HG03520 (cell line): Measurements from ENCODE around the gene CCDC33.

Experiments used
- ATAC-seq: cut with Tn5 transposase; IDR thresholded peaks from one replicate; pipeline ENCODE4 v1.9.1; 2021; ENCODE audit warnings: mild to moderate bottlenecking, moderate library complexity; ENCODE audit not compliant: unreplicated experiment

The CCDC33 gene

DNA sequence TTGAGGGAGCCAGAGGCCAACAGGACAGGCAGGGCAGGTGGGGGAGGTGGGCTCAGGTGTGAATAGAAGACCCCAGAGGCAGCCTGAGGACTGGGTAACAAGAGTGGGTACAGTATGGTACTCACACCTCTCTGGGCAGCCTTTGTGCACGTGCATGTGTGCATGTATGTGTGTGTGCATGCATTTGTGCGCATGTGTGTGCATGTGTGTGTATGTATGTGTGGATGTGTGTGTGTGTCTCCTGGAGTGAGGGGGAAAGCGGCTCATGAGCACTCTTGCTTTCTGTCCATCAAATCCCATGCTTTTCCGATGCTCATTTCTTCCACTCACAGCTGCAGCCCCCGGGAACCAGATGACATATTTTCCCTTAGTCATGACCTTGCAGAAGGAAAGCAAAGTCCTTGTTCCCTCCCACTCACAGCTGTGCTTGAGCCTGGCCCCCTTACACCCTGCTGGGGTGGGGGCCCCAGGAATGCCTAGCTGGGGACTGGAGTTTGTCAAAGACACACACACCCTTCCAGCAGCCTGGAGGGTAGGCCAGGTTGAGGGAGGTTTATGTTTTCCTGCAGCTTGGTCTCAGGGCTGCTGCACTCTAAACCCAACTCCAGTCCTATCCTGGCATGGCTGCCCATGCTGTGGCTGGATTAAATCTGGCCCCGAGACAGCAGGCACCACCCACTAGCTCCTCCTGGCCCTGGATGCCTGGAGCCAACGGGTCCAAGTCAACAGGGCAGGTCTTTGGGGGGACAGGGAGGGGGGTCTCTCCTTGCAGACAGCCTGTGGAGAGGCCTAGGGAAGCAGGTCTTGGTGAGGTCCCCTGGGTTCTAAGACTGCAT lies 22.5 kb downstream of the CCDC33 start:
- no peak for ATAC-seq

DNA sequence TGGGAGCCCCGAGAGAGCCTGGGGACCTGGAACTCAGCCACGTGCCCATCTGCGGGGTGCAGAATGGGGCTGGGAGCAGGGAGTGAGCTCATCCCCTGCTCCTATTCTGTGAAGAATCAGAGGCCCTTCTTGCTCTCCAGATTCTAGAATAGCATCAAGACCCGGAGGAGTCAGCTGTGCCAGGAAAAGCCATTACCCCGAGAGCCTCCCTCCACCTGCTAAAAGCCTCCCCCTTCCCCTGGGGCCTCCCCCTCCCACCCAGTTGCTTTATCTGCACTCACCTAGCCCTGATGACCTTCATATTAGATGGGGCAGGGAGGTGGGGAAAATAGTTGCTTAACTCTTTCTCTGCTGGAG lies 23.1 kb downstream of the CCDC33 start:
- no peak for ATAC-seq

DNA sequence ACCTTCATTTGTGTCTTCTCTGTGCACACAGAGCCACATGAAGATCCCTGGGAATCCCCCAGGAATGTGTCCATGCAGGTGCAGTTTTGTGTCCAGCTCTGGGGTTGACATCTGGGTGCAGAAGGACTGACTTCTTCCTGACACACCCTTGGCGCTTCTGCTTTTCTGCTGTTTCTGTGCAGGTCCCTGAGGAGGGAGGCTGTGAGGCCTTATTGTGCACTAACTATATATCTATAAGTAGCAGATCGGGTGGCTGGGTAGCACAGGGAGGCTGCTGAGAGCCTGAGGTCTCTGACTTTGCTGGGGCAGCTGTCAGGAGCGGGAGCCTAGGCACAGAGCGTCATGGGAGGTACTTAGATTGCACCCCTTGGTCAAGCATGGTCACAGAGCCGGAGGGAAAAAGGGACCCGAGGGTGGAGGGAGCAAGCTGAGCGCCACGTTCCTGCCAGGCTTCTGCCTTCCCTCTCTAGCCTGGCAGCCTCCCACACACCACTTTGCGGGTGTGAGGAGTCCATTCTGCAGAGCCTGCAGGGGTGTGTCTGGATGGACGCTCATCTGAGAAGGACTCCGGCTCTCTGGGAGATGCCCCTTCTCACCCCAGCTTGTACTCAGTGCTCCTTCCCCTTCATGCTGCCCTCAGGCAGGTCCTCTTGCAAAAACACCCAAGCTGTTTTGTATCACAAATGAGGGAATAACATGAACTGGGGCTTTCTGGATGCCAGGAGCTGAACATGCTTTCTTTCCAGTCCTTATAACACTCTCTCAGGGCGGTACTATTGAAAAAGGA lies 23.9 kb downstream of the CCDC33 start:
- ATAC-seq = no peak

DNA sequence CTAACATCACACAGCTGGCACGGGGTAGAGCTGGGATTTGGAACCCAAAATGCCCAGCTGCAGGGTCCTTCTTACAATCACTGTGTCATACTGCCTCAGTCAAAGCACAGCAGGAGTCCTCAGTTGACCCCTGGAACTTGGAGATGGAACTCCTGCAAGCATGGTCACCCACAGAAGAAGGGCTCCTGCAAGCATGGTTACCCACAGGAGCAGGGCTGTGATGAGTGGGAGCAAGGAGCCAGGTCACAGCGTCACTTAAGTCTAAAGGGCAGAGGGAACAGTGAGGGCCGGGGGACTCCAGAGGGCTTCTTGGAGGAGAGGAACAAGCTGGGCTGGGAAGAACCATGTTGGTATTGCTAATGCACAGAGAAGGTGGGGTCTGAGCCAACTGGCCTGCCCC lies 24.9 kb downstream of the CCDC33 start:
- ATAC-seq = no peak

DNA sequence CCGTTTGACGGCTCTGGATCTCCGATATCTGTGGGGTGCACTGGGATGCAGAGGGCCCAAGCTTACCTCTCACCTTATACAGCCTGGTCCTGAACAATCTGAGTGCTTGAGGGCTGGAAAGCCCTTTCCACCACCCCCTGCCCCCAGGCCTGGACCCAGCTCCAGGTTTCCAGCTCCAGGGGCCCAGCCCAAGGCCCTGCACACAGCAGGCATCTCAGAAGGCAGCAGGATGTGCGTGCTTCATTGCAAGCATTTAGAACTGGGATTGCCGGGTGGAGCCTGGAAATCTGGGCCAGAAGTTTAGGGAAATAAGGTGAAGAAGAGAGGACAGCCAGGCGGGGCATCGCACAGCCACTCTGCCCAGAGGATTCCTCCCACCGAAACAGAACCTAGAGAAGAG lies 25.6 kb downstream of the CCDC33 start:
- ATAC-seq = no peak

DNA sequence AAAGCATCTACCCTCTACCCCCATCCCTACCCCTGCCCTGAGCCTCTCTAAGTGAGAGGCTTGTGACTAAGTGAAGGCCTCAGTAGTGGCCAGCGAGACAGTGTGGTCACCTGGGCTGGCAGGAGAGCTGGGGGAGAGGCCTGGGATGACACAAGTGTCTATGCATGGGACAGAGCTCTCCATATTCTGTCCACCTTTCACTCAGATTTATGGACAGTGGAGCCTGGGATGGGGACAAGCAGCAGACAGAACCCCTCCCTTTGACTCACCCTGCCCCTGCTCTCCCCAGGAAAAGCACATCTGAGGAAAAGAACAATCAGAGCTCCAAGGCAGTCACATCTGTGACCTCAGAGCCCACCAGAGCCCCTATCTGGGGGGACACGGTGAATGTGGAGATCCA lies 26.0 kb downstream of the CCDC33 start:
- ATAC-seq = no peak

DNA sequence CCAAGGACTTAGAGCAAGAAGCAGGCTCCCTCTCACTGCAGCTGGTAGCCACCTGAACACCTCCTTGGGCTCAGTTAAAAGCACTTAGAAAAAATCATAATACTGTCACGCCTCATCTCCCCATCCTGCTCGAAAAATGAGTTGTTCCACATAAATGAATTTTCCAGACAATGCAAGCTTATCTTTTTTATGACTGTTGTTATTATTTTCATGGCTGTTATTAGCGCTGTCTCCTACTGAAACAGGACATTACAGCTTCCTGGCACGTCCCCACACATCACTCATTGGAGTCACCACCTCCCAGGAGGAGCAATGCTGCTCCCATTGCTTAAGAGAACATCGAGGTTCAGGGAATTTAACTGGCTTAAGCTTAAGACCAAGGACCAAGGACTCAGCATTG lies 26.5 kb downstream of the CCDC33 start:
- no peak for ATAC-seq

DNA sequence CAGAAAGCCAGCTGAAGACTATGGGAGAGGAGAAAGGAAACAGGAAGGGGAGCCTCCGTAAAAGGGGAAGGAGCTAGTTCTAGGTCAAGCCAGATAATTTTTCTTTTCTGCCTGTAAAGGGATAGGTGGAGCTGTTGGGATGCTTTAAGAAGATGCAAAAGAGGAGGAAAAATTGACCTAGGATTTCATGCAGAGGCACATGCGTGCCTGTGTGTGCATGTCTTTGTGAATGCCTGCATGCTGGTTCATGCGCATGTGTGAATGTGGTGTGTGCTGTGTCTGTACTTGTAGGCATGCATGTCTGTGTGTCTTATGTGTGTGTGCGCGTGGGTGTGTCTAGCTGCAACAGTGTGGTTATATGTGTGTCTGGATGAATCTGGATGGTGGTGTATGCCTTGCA lies 27.3 kb downstream of the CCDC33 start:
- no peak for ATAC-seq

DNA sequence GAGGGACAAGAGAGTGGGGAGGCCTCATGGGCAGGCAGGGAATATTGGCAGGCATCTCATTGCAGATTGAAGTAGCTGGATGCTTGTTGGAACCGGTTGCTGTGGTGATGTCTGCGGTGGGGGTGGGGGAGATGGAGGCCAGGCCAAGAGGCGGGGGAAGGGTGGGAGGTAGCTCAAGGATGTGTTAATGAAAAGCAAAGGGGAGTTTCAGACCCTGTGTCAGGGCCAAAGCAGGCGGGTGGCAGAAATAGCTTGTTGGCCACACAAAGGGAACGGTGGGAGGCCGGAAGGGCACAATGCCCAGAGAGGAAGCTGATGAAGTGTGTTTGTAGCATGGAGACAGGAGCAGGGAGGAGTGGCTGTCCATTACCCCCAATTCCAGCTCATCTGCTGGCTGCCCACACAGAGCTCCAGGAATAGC lies 28.0 kb downstream of the CCDC33 start:
- no peak for ATAC-seq

DNA sequence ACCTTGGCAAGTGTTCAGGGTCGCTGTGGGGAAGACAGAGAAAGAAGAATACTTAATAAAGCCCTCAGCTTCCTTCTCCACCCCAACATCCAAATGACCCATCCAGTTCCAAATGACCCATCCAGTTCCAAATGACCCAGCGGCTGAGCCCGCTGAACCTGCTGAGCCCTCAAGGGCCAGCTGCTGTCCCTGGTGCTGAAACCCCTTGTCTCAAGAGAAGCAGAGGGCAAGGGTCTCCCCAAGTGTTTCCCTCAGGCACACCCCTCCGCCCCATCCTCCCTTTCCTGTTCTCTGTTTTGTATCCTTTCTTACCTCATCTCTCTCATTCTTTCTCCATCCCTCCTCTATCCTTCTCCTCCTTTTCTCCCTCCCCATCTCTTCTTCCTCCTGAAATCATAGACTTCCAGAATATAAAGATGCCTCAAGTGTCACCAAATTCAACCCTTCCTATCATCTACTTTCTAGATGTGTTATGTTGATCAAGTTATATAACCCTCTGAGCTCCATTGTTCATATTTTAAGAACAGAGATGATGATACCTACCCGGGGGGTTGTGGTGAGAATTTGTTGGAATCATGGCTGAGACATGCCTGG lies 29.0 kb downstream of the CCDC33 start:
- no peak for ATAC-seq

DNA sequence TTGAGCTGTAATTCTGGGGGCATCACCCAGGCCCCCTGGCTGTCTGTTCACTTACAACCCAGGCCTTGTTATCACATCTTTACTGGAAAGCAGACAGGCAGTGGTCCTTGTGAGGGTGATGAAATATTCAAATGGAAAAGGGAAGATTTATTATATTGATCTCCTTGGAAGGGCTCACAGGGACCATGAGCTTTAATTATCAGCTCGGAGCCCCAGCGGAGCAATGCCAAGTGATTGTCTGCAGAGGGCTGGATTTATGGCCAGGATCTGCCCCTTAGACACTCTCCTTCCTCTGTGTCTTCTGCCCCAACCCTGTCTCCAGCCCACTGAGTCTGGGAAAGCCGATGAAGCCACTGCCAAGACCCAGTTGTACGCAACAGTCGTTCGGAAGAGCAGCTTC lies 31.9 kb downstream of the CCDC33 start:
- ATAC-seq = no peak

DNA sequence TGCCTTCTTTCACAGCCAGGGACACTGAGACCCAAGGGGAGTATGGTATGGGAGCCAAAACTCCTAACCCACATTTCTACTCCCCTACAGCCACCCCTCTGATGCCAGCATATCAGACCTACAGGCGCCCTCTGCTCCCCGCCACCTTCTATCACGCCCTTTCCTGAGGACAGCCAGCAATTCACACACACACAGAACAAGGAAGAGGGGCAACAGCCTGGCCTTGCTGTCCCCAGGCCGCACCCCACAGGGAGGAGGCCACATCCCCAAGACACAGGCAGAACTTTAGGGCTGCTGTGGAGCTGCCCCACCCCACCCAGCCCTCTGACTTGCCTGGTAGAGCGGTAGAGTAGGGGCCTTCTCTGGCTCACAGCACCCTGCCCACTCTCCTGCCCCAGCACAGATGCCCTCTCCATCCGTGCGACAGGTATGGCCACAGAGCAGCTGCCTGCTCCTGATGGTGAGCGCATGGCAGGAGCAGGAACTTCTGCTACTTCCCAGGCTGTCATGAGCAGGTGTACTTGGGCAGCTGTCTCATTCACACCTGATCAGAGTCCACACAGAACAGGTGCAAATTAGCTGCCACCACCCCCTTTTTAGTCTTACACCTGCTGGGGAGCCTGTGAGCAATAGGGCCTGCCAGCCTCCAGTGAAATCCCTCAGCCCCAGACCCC lies 33.4 kb downstream of the CCDC33 start:
- ATAC-seq = no peak

DNA sequence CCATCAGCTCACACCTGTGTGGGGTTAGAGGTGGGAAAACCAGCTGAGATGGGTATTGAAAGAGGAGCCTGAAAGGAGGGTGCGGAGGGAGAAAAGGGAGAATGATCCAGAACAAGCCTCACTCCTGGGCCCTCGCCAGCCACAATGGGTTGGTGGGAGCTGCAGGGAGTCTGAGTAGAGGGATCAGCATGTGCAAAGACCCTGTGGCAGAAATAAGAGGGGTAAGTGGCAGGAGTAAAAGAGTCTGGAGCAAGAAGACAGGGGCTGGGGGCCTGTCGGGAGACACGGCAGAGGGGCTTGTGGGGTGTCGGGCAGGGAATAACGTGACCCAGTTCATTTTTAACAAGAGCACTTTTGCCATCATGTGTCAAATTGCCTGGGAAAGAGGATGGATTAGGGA lies 34.0 kb downstream of the CCDC33 start:
- no peak for ATAC-seq

DNA sequence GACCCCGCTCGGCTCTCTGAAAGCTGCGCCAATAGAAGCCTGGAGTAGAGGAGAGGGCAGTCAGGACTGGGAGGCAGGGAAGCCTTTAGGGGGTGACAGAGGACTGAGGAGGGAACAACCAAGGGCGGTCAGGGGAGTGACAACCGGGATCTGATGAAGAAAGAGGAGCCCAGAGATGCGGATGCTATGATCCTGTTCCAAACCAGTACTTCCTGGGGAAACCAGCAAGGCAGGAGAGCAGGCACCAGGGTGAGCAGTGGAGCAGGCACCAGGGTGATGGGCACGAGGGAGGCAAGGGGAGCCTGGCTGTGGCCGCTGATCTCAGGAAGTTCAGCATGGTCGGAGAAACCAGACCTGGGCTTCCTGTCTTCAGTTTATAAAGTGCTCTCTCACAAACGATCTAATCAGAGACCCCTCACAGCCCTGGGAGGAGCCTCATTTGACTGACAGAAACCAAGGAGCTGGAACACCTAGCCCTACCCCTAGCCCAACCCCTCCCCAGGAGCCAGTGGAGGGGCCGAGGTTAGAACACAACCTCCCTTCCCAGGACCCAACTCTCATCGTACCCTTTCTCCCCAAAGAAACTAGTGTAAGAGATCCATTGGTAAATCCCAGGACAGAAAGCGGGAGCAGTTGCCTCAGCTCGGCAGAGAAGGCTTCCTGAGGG lies 34.9 kb downstream of the CCDC33 start:
- no peak for ATAC-seq

DNA sequence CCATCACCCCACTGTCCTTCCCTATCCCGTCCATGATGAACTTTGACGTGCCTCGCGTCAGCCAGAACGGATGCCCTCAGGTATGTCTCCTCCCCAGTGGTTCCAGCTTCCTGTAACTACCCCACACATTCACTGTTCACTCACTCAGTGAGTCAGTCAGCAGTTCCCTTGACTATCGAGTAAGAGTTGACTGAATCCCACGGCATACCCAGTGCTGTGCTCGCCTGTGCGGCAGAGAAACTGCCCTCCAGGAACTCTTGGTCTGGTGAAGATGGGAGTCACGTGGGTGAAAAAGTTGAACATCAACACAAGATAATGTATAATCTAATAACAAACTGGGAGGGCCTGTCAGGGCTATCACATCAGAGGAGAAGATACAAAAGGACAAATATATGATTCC lies 36.7 kb downstream of the CCDC33 start:
- ATAC-seq = no peak

DNA sequence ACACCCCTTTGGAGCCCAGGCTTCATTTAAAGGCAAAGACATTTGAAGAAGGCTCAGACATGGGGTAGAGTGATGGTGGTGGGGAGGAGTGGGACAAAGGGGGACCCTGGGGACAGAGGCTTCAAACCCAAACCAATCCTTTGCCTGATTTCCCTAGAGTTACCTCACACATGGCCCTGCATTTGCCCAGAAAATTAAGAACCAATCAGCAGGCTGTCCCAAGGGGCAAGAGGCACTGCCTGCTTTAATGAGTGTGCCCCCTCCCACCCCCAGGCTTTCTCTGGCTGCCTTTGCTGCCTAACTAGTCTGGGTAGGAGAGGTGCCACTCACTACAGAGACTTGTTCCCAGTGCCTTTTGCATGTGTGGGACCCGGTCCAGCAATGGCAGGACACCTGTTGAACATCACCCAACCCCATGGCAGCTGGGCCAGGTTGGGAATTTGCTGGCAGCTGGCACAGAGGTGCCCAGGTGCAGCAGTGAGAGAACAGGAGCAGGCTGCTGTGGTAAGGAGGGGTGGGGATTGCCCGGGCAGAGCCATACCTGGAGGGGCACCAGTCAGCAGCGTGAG lies 38.4 kb downstream of the CCDC33 start:
- ATAC-seq = no peak

DNA sequence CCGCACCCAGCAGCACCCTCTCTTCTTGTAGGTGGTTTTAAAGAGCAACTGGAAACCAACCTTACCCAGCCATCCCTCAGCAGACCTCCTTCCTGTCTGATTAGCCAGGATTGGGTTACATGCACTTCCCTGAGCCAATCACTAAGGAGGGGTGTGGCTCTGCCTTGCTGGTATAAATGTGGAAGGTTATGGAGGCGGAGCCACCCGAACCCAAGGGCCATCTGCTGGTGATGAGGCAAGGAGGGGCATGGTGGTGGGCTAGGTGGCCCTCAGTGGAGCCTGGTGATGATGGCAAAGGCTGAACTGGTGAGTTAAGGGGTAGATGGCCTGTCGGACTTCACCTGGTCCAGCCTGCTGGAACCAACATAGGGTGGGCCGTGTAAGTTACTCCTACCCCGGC lies 39.8 kb downstream of the CCDC33 start:
- ATAC-seq = no peak

DNA sequence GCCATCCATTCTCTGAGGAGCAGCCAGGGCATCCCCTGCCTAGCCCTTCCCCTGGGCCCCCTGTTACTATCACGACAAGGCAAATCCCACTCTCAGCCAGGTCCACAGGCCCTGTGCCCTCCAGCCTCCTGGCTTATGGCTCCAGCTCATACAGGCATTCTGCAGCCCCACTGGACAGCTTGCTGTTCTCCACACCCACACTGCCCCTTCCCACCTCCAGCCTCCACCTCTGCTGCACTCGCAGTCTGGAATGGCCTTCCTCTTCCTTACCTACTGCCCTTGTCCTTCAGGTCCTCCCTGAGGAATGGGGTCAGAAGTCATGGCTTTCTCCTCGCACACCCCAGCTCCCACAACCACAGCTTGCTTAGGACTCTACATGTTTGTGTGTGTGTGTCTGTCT lies 40.4 kb downstream of the CCDC33 start:
- no peak for ATAC-seq

DNA sequence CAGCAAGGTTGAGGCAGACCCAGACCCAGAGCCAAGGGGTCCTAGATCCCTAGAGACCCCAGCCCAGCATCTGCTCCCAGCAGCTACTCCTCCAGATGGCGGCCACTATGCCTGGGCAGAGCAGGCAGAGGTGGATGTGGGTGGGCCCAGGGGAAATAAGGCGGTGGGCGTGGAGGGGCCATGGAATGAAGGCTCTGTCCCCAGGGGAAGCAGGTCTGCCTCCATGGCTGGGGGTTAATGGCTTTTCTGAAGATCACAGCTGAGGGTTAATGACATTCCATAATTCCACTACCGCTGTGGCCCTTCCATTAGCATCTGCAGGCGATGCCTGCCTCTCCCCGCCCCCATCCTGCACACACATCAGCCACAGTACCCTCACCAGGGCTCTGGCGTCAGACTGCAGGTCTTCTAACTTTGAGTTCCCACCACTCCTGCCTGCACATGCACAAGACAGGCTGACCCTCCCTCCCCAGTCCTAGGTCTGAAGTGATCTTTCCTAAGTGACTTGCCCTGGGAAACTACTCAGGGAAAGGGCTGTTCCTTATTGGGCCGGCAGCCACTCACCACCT lies 41.2 kb downstream of the CCDC33 start:
- ATAC-seq = no peak

DNA sequence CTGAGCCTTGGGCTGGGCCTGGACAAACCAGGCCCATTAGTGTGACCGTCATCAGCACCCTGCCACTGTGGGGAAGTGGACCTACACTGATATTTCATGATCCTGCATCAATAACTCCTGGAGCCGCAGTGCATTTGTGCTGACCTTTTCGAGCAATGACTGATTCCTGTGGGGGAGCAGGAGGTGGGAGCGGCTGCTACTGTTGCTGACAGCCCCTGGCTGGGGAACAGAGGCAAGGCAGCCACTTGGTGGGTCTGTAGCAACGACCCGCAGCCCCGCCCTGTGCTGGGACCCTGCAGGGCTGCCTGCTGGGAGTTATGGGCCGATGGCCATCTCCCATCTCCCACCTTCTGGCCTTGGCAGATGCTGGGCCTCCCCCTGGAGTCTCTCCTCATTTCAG lies 42.1 kb downstream of the CCDC33 start:
- no peak for ATAC-seq
